NCI-H524 (cell line): ENCODE data around the gene FBXO7.
"Not testable (repeated sequence)": the region's sequence is repeated elsewhere in the genome, so short reads cannot be mapped to it uniquely, and the experiment has no call there.

Experiments
- DNase-seq, 2 experiments: peaks; one replicate each; lab custom pipeline; 2025; lab: John Stamatoyannopoulos, UW

The FBXO7 gene

GRCh38 chr22:32474635-32475467, at the start of gene FBXO7:
Gene FBXO7, plus strand, starts transcription at chr22:32474811. Its CDS starts 192 bp downstream, at chr22:32475003.
- DNase-seq = peak; percentile 89 to 94

GRCh38 chr22:32426881-32427280, 47.7 kb upstream of the FBXO7 start:
- no peak for DNase-seq

GRCh38 chr22:32430352-32430751, 44.3 kb upstream of the FBXO7 start:
- DNase-seq = no peak

- DNase-seq = peak; percentile 55 to 82
Observed at GRCh38 chr22:32444068-32444467, 30.5 kb upstream of the FBXO7 start.

GRCh38 chr22:32446321-32446720, 28.3 kb upstream of the FBXO7 start:
- DNase-seq = no peak

- DNase-seq = peak; percentile 21 to 58
Observed at GRCh38 chr22:32448980-32449379, 25.6 kb upstream of the FBXO7 start.

- no peak for DNase-seq
Observed at GRCh38 chr22:32457031-32457430, 17.6 kb upstream of the FBXO7 start.

GRCh38 chr22:32462452-32462851, 12.2 kb upstream of the FBXO7 start:
- no peak for DNase-seq

- no peak for DNase-seq
Observed at GRCh38 chr22:32465661-32466060, 8.9 kb upstream of the FBXO7 start.

- DNase-seq = no peak
Observed at GRCh38 chr22:32466496-32466895, 8.1 kb upstream of the FBXO7 start.

GRCh38 chr22:32469799-32470212, 4.8 kb upstream of the FBXO7 start:
- DNase-seq = peak; percentile 88 to 96

- DNase-seq = peak; percentile 21 to 80
Observed at GRCh38 chr22:32473388-32473952, 1.1 kb upstream of the FBXO7 start.

GRCh38 chr22:32475468-32476010, 928 bp downstream of the FBXO7 start:
- peak in 1 of 2 experiments; percentile 41 for DNase-seq

GRCh38 chr22:32476281-32477195, 1.9 kb downstream of the FBXO7 start:
- DNase-seq = no peak

GRCh38 chr22:32477596-32477995, 3.0 kb downstream of the FBXO7 start:
- no peak for DNase-seq

GRCh38 chr22:32478552-32478951, 3.9 kb downstream of the FBXO7 start:
- not testable (repeated sequence) for DNase-seq

GRCh38 chr22:32478994-32479393, 4.4 kb downstream of the FBXO7 start:
- DNase-seq = no peak

GRCh38 chr22:32480238-32480637, 5.6 kb downstream of the FBXO7 start:
- DNase-seq = no peak

- DNase-seq = no peak
Observed at GRCh38 chr22:32482708-32483107, 8.1 kb downstream of the FBXO7 start.

- DNase-seq = no peak
Observed at GRCh38 chr22:32486656-32487390, 12.2 kb downstream of the FBXO7 start.

GRCh38 chr22:32487461-32487860, 12.8 kb downstream of the FBXO7 start:
- no peak for DNase-seq
